Iris pigment epithelial cell (primary cell): ENCODE results near the gene MALAT1.
"Not testable (repeated sequence)": the region's sequence is repeated elsewhere in the genome, so short reads cannot be mapped to it uniquely, and the experiment has no call there.

ENCODE experiments used
- DNase-seq: peaks from one replicate; pipeline ENCODE4 v3.0.0-alpha.2; 2011; ENCODE audit warnings: low read depth

Gene MALAT1

DNA sequence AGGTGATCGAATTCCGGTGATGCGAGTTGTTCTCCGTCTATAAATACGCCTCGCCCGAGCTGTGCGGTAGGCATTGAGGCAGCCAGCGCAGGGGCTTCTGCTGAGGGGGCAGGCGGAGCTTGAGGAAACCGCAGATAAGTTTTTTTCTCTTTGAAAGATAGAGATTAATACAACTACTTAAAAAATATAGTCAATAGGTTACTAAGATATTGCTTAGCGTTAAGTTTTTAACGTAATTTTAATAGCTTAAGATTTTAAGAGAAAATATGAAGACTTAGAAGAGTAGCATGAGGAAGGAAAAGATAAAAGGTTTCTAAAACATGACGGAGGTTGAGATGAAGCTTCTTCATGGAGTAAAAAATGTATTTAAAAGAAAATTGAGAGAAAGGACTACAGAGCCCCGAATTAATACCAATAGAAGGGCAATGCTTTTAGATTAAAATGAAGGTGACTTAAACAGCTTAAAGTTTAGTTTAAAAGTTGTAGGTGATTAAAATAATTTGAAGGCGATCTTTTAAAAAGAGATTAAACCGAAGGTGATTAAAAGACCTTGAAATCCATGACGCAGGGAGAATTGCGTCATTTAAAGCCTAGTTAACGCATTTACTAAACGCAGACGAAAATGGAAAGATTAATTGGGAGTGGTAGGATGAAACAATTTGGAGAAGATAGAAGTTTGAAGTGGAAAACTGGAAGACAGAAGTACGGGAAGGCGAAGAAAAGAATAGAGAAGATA lies at the start of gene MALAT1:
Gene MALAT1, plus strand, starts transcription at position 69 of the 736 bp plus-strand sequence.
- peak; percentile 94 for DNase-seq

- DNase-seq = not testable (repeated sequence)
These were observed 47.5 kb upstream of the MALAT1 start for GRCh38 chr11:65451301-65451700.

DNA sequence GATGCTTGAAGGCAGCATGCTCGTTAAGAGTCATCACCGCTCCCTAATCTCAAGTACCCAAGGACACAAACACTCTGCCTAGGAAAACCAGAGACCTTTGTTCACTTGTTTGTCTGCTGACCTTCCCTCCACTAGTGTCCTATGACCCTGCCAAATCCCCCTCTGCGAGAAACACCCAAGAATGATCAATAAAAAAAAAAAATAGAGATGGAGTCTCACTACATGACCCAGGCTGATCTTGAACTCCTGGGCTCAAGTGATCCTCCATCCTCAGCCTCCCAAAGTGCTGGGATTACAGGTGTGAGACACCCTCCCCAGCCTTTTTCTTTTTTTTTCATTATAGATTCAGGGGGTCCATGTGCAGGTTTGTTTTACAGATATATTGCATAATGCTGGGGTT lies 46.6 kb upstream of the MALAT1 start:
- DNase-seq = not testable (repeated sequence)

DNA sequence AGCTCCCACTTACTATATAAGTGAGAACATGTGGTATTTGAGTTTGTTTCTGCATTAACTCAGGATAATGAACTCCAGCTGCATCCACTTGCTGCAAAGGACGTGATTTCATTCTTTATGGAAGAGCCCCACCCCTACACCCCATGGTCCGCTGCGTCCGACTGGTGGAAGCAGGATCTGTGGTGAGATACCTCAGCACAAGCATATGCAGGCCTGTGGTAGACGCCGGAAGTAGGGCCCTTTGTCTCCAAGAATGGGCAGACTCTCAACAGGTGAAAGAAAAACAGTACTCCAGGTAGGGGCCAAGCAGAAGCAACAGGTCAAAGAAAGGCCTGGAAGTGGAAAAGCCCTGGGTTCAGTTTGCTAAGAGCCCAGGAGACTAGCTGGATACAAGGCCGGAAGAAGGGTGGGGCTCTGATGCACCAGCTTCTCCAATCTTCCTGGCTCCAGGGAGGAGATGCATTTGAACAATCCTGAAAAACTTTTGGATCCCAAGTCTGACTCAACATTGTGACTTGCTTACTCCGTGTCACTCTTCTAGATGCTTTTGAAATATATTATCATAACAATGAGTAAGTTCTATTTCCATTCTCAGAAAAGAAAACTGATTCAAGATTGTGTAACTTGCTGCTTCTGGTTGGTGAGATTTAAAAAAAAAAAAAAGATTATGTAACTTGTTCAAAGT lies 45.9 kb upstream of the MALAT1 start:
- peak; percentile 71 for DNase-seq

- DNase-seq = no peak
These were observed 44.5 kb upstream of the MALAT1 start for GRCh38 chr11:65454311-65454695.

DNA sequence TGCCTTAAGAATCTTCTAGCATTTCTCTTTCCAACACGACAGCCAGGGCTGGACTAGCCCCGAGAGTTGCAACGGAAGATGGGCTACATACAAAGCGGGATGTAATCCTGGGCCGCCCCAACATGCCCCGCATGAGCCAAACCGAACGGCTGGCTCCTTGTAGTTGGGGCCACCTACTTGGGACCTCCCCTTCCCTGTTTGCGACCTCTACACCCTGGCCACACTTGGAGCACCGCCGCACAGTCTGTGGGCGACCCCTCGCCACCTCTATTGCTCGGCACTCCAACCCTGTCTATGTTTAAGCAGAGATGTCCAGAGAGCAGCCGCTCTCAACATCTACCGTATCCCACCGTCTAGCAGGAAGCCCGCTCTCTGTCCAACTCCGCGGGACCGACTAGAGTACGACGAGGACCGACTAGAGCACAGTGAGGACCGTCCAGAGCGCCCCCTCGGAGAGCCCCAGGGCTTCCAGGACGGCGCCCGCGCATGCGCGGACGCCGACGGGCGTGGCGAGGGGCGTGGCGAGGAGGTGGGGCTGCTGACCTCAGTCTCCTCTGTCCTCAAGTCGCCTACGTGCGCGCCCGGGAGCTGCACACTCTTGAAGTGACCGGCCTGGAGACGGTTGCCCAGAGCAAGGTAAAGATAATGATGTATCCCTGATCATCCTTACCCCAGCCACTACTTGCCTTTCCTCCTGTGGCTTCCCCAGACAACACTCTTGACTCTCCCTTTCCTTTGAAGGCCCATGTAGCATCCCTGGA lies 44.0 kb upstream of the MALAT1 start:
- DNase-seq = peak; percentile 66

DNA sequence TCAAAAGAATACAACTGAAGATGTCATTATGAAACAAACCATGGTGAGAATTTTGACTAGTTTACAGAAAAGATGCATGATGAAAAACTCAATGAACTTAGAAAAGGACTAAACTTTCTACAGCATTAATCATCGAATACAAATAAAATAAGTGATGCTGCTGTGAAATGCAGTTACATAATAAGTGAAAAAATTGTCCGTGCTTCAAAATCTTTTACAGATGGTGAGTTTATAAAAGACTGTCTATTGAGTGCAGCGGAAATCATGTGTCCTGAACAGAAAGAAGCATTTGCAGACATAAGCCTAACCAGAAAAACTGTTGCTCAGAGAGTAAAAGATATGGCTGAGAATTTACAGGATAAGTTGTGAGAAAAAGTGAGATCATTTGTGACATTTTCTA lies 42.4 kb upstream of the MALAT1 start:
- DNase-seq = no peak

- no peak for DNase-seq
These were observed 39.3 kb upstream of the MALAT1 start for GRCh38 chr11:65459552-65459951.

GRCh38 chr11:65465471-65465870 lies 33.4 kb upstream of the MALAT1 start:
- not testable (repeated sequence) for DNase-seq

DNA sequence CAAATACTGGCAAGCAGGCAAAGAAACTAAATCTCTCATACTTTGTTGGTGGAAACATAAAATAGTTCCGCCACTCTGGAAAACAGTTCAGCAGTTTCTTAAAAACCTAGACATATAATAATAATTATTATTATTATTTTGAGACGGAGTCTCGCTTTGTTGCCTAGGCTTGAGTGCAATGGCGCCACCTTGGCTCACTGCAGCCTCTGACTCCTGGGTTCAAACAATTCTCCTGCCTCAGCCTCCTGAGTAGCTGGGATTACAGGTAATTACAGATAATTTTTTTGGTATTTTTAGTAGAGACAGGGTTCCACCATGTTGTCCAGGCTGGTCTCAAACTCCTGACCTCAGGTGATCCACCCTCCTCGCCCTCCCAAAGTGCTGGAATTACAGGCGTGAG lies 31.5 kb upstream of the MALAT1 start:
- DNase-seq = not testable (repeated sequence)

DNA sequence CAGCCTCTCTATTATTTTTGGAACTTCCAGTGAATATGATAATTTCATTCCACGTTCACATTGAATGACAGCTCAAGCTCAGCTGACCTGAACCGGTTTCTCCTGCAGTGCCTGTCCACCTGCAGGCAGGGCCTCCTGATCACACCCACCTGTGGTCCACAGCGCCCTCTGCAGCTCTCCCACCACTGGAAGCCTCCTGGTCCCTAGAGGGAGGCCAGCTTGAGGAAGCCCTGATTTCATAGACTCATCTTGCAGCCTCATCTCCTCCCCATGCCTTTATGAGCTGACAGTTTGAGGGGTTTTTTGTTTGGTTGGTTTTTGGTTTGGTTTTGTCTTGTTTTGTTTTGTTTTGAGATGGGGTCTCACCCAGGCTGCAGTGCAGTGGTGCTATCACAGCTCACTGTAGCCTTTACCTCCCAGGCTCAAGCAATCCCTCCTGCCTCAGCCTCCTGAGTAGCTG lies 29.9 kb upstream of the MALAT1 start:
- DNase-seq = no peak

GRCh38 chr11:65470433-65471049 lies 28.3 kb upstream of the MALAT1 start:
- DNase-seq = no peak

GRCh38 chr11:65471447-65471891 lies 27.4 kb upstream of the MALAT1 start:
- DNase-seq = peak; percentile 86

- not testable (repeated sequence) for DNase-seq
These were observed 26.1 kb upstream of the MALAT1 start for GRCh38 chr11:65472588-65473277.

- DNase-seq = peak; percentile 72
These were observed 25.5 kb upstream of the MALAT1 start for GRCh38 chr11:65473278-65473860.

- DNase-seq = no peak
These were observed 24.0 kb upstream of the MALAT1 start for GRCh38 chr11:65474864-65475263.

DNA sequence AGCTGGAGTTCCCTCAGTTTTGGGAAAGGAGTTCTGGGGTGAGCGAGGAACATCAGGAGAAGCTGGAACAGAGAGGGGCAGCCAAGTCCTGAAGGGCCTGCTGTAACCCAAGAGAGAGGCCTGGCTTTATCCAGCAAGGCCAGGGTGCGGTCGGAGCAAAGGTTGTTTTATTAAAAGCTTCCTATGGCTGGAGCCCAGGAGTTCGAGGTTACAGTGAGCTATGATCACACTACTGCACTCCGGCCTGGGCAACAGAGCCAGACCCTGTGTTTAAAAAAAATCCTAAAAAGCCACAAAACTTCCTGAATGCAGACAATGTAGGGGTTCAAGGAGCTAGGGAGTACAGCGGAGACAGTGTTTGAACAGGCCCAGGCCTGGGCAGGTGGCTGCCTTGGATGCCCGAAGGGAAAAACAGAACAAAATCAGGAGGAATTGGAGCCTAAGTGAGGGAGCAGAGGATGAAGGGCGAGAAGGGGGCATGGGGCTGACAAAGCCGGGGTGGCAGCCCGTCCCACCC lies 22.2 kb upstream of the MALAT1 start:
- no peak for DNase-seq

DNA sequence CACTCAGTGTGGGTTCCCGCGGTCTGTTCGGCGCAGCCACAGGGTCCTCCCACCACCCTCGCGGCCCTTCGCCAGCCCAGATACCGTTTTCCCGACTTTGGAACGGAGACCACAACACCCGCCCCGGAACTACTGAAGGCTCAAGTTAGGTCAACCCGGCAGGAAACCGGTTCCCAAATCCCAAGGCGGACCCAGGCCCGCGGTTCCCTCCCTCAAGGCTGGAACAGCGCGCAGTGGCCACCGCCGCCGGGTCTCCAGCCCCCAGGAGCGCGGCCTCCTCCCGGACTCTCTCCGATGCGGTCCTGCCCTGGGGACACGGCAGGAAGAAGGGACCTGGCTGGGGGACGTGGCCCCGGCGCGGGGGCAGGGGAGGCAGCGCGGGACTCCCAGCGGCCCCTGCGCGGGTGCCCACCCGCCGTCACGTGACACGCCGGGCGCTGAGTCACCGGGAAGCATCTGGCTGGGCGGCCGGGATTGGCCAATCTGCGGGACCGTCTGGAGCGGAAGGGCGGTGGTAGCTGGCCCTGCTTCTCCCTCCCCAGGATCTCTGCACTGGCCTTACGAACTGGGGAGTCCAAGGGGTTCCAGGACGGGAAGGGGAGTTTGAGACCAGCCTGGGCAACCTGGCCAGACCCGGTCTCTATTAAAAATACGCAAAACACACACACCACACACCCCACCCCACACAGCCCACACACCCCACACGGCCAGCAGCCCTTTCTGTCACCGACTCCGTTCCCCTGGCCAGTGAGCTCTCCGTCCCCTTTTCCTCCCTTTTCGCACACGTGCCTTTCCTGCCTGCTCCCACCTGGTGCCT lies 21.5 kb upstream of the MALAT1 start:
- DNase-seq = peak; percentile 96

DNA sequence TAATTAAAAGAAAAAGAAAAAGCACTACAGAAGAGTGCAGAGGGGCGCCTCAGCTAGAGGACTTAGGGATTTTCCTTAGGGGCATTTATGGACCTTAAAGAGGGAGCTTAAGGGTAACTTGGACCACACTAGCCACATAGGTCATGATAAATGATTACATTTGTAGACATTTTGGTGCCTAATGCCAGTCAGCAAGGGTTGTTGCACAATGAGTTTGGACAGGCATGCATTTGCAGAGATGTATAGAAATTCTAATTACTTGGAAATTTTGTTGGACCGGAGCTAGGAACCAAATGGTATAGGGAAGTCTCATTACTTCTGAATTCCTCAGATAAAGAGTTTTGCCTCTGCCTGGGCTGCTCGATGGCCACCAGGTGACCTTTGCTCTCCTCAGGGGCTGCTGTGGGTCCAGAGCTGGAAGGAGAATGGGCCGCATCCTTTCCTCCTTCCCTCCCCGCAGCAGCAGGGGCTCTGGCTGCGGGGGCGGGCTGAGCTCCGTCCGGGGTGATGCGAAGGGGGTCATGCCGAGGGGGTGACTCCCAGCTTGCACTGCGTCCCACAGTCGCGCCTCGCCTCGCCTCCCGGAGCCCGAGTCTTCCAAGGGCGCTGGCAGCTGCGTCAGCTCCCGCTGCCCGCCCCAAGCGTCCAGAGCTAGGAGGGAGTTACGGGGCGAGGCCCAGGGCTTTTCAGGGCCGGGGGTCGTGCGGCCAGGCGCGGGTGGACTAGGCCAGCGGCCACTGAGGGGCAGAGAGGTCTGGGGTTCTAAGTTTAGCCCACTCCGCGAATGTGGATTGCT lies 20.3 kb upstream of the MALAT1 start:
- DNase-seq = peak; percentile 63
